K562 (cell line): ENCODE measurements around the gene MTMR12. TPM values are rescaled to one million over a fixed set of nuclear protein-coding genes. Genes with fewer than 3 reads are reported as not detected.
"Not testable (repeated sequence)": the region's sequence is repeated elsewhere in the genome, so short reads cannot be mapped to it uniquely, and the experiment has no call there.

Source experiments
- ATAC-seq: fragments of 200-7000 bp; cut with Tn5 transposase; 3 replicates; pipeline ENCODE4 v1.9.1; 2020; ENCODE audit warnings: moderate library complexity
- BruUV-seq: library from RNA; stranded (reverse); fragments of 400-500 nt; replicated peaks from 2 replicates; lab custom pipeline; 2021; lab: Mats Ljungman, UMichigan
- CTCF ChIA-PET: fragments of 300-600 bp; formaldehyde crosslinking; extraction: SDS; loops from one replicate; lab custom pipeline; 2021; ENCODE audit warnings: low intra/inter-chr PET ratio; lab: Yijun Ruan, JAX
- POLR2A ChIA-PET: fragments of 300-600, 350-650 bp; sonication (Branson Sonifier 250); formaldehyde crosslinking; extraction: SDS; loops from one replicate; lab custom pipeline; 2021; ENCODE audit warnings: antibody characterized with exemption, inconsistent platforms; lab: Yijun Ruan, JAX
- DNase-seq, 4 experiments: peaks; one replicate each; pipeline versions ENCODE4 v3.0.0 to v3.0.0-alpha.2; 2011 to 2018; ENCODE audit warnings: low spot score in 3 of 4, mixed read lengths in 3 of 4; ENCODE audit errors: extremely low read depth in 1 of 4
- FAIRE-seq: peaks from 2 replicates; lab custom pipeline; 2011; peaks lifted over from hg19 to GRCh38; lab: Jason Lieb, UNC
- H2AFZ ChIP-seq: 2 replicates; pipeline ENCODE4 v1.6.0; 2011; ENCODE audit warnings: low read depth, low read length, control low read depth, inconsistent platforms
- H3K27ac ChIP-seq: fragments of 200-600 bp; 3 replicates; pipeline ENCODE4 v1.8.0; 2011; ENCODE audit warnings: low read depth, mild to moderate bottlenecking, control low read depth, inconsistent platforms, low read length, moderate library complexity, mixed read lengths; ENCODE audit errors: extremely low read depth
- H3K27me3 ChIP-seq, 2 experiments: fragments of 300-600 bp in 1 of 2; 2 replicates in 1 of 2; 3 replicates in 1 of 2; pipeline versions ENCODE4 v1.6.0 to v1.8.0; 2011; ENCODE audit warnings: inconsistent platforms in 2 of 2, low read length in 2 of 2, mild to moderate bottlenecking in 1 of 2, mixed read lengths in 1 of 2, moderate library complexity in 1 of 2; ENCODE audit not compliant: control insufficient read depth in 2 of 2, insufficient read depth in 2 of 2
- H3K36me3 ChIP-seq: fragments of 300-600 bp; 3 replicates; pipeline ENCODE4 v1.8.0; 2011; ENCODE audit warnings: mild to moderate bottlenecking, low read length, inconsistent platforms; ENCODE audit not compliant: control insufficient read depth, insufficient read depth
- H3K4me1 ChIP-seq, 2 experiments: fragments of 200-600 bp in 1 of 2; replicated peaks in 1 of 2; 2 replicates in 1 of 2; 3 replicates in 1 of 2; pipeline versions ENCODE4 v1.5.1 to v1.8.0; 2011; ENCODE audit warnings: inconsistent platforms in 2 of 2, low read length in 2 of 2, mild to moderate bottlenecking in 1 of 2, mixed read lengths in 1 of 2, moderate library complexity in 1 of 2; ENCODE audit not compliant: control insufficient read depth in 2 of 2, insufficient read depth in 2 of 2
- H3K4me2 ChIP-seq: 2 replicates; pipeline ENCODE4 v1.6.1; 2011; ENCODE audit warnings: low read length, control low read depth, inconsistent platforms, mixed read lengths; ENCODE audit not compliant: insufficient read depth
- H3K4me3 ChIP-seq: fragments of 200-600 bp; sonication (generic), shearing (Covaris generic); 2 replicates; pipeline ENCODE4 v1.5.1; 2016; ENCODE audit warnings: control low read depth, inconsistent platforms
- H3K79me2 ChIP-seq: fragments of 200-600 bp; 3 replicates; pipeline ENCODE4 v1.8.0; 2011; ENCODE audit warnings: low read length, inconsistent platforms; ENCODE audit not compliant: control insufficient read depth, insufficient read depth
- H3K9ac ChIP-seq, 2 experiments: 2 replicates each; pipeline versions ENCODE4 v1.6.0 to v1.6.1; 2011; ENCODE audit warnings: low read depth in 2 of 2, low read length in 2 of 2, control low read depth in 1 of 2, inconsistent platforms in 1 of 2, mild to moderate bottlenecking in 1 of 2, mixed read lengths in 1 of 2; ENCODE audit not compliant: insufficient read depth in 1 of 2
- H3K9me1 ChIP-seq: one replicate; pipeline ENCODE4 v1.6.0; 2011; ENCODE audit warnings: inconsistent platforms, mild to moderate bottlenecking, low read length, moderate library complexity; ENCODE audit not compliant: control insufficient read depth, insufficient read depth
- H3K9me3 ChIP-seq: replicated peaks from 2 replicates; pipeline ENCODE4 v1.5.1; 2011; ENCODE audit warnings: low read depth, low read length, inconsistent platforms; ENCODE audit not compliant: control insufficient read depth, insufficient read depth
- H4K20me1 ChIP-seq: replicated peaks from 2 replicates; pipeline ENCODE4 v1.6.1; 2011; ENCODE audit warnings: low read length, inconsistent platforms, mixed read lengths; ENCODE audit not compliant: control insufficient read depth, insufficient read depth
- CBX3 ChIP-seq, 2 experiments: IDR thresholded peaks; 1 replicate in 1 of 2; 2 replicates in 1 of 2; pipeline ENCODE4 v1.6.1; 2012; ENCODE audit warnings: inconsistent platforms in 2 of 2, low read length in 2 of 2, borderline replicate concordance in 1 of 2, control low read depth in 1 of 2
- CC2D1A ChIP-seq: fragments of 450-650 bp; IDR thresholded peaks from 2 replicates; pipeline ENCODE4 v1.6.1; 2017; ENCODE audit warnings: mild to moderate bottlenecking
- ESRRB ChIP-seq: fragments of 250-450 bp; sonication (Bioruptor Pico); IDR thresholded peaks from 2 replicates; pipeline ENCODE4 v1.5.0; 2020; ENCODE audit warnings: mild to moderate bottlenecking, moderate library complexity, borderline replicate concordance
- FUS ChIP-seq: fragments of 200-400 bp; formaldehyde crosslinking; optimal IDR thresholded peaks from 2 replicates; pipeline ENCODE3; 2017; ENCODE audit warnings: low read depth, low read length
- HNRNPK ChIP-seq: fragments of 200-400 bp; formaldehyde crosslinking; IDR thresholded peaks from one replicate; pipeline ENCODE4 v1.6.1; 2018; ENCODE audit warnings: mild to moderate bottlenecking, low read depth, low read length; ENCODE audit not compliant: poor library complexity, severe bottlenecking
- HNRNPL ChIP-seq: fragments of 200-400 bp; formaldehyde crosslinking; IDR thresholded peaks from 2 replicates; pipeline ENCODE4 v1.6.1; 2017; ENCODE audit warnings: low read depth, mild to moderate bottlenecking, low read length
- KAT2B ChIP-seq: IDR thresholded peaks from one replicate; pipeline ENCODE4 v1.6.1; 2012; ENCODE audit warnings: low read depth, mild to moderate bottlenecking, control low read depth, inconsistent platforms, low read length, moderate library complexity
- KLF10 ChIP-seq: fragments of 250-450 bp; sonication (Bioruptor Pico); IDR thresholded peaks from 2 replicates; pipeline ENCODE4 v1.6.1; 2021; ENCODE audit warnings: matching md5 sums
- RAD21 ChIP-seq, 2 experiments: fragments of 250-450 bp in 1 of 2; fragments of 450-650 bp in 1 of 2; sonication (Bioruptor Pico) in 1 of 2; formaldehyde crosslinking in 1 of 2; IDR thresholded peaks in 1 of 2; conservative IDR thresholded peaks in 1 of 2; 2 replicates each; pipeline versions ENCODE4 v1.4.0 to v1.8.0; 2020 to 2022; ENCODE audit warnings: mild to moderate bottlenecking in 2 of 2, moderate library complexity in 1 of 2
- SRSF1 ChIP-seq: fragments of 200-400 bp; formaldehyde crosslinking; IDR thresholded peaks from 2 replicates; pipeline ENCODE4 v1.6.1; 2017; ENCODE audit warnings: mild to moderate bottlenecking, low read depth, low read length, moderate library complexity
- TRIM24 ChIP-seq, 2 experiments: fragments of 450-650 bp; IDR thresholded peaks; 2 replicates each; pipeline ENCODE4 v1.6.1; 2016
- TRIM28 ChIP-seq: fragments of 450-650 bp; IDR thresholded peaks from 2 replicates; pipeline ENCODE4 v1.6.1; 2017
- U2AF1 ChIP-seq: fragments of 200-400 bp; formaldehyde crosslinking; optimal IDR thresholded peaks from 2 replicates; pipeline ENCODE3; 2017; ENCODE audit warnings: mild to moderate bottlenecking, low read depth, low read length, moderate library complexity
- ZNF134 ChIP-seq: fragments of 250-450 bp; sonication (Bioruptor Pico); conservative IDR thresholded peaks from 2 replicates; pipeline ENCODE4 v1.4.0; 2020
- ZNF644 ChIP-seq: fragments of 200-800 bp; sonication (Bioruptor generic); IDR thresholded peaks from 2 replicates; pipeline ENCODE4 v1.6.1; 2016; ENCODE audit warnings: low read depth, missing genetic modification characterization, missing compliant biosample characterization
- ZNF75A ChIP-seq: fragments of 450-650 bp; formaldehyde crosslinking; IDR thresholded peaks from 2 replicates; pipeline ENCODE4 v1.4.0; 2020; ENCODE audit warnings: mild to moderate bottlenecking
- WGBS: fragments of 100-300 bp; shearing (Covaris generic); methylation state at CpG from one replicate; pipeline ENCODE4 v1.1.6; 2016; ENCODE audit warnings: low coverage, mixed read lengths; ENCODE audit not compliant: insufficient coverage; ENCODE audit errors: missing lambda C conversion rate; 5-methylcytosine and 5-hydroxymethylcytosine counted together
- in situ Hi-C: fragments of 300-500 bp; cut with MboI; formaldehyde crosslinking; loops from 4 replicates; pipeline ENCODE4 v1.15.0; 2018; ENCODE audit warnings: inconsistent platforms, mixed read lengths
- intact Hi-C: fragments of 100-400 bp; cut with micrococcal nuclease; formaldehyde crosslinking; loops from 2 replicates; pipeline ENCODE4 v1.14.2; 2022
- polyA plus RNA-seq, 8 experiments: library from polyadenylated mRNA; depleted of rRNA in 4 of 8; stranded (reverse) in 5 of 8; unstranded in 3 of 8; fragments of >200 nt; fragmentation: Nextera tagmentation in 2 of 8; fragmentation: Illumina TruSeq in 1 of 8; extraction: Ambion mirVana in 2 of 8; extraction: Trizol in 1 of 8; gene quantifications; 2 replicates each; pipeline versions ENCODE4 v1.2.1 to v1.2.3, GENCODE V29; 2011 to 2014; ENCODE audit warnings: inconsistent platforms in 1 of 8, missing spikeins in 1 of 8
- total RNA-seq, 7 experiments: library from RNA; depleted of rRNA in 6 of 7; stranded (reverse); fragments of >200 nt in 6 of 7; fragmentation: Illumina TruSeq in 2 of 7; extraction: Trizol in 2 of 7; gene quantifications; 2 replicates each; pipeline versions ENCODE4 v1.2.1 to v1.2.3, GENCODE V29; 2011 to 2021; ENCODE audit warnings: low replicate concordance in 1 of 7
- TF ChIP-seq, protein P1 (sequence below): sonication (generic); formaldehyde crosslinking; IDR thresholded peaks from 2 replicates; pipeline ENCODE4 v1.8.0; 2023; ENCODE audit warnings: mild to moderate bottlenecking, missing genetic modification reagents

The MTMR12 gene
- total and polyA plus RNA-seq, 9 of the 15 experiments (the other 6 are each of a cell fraction or from before 2014, with no cell fraction given) = 4.0 to 28.7 (median 17.1) TPM

DNA sequence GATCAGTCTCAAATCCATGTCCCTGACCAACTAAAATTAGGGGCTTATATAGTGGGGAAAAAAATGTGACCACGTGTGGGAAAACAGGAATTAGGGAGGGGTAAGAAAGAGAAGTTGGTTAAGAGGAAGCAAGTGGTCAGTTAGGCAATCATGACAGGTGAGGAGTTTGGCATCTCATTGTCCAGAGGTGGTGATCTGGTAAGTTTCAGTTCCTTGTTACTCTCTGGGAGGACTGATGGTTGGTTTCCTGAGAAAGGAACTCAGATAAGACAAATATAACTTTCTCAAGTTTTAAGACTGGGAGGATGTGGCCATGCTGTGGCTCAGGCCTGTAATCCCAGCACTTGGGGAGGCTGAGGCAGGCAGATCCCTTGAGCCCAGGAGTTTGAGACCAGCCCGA lies 9.0 kb upstream of the MTMR12 start:
- TF ChIP-seq TRIM28 (peak; percentile 84; the same call in 1 of the 2 replicates), ZNF75A (CRISPR knock-in tag) (0 out of 2 replicates have a peak, but pooled peaks have one; percentile 53), CBX3 (IDR thresholded peaks at IDR 0.05; ENCODE audit: borderline replicate concordance in 1 of 2, low read length in 2 of 2) (0 out of 3 replicates have a peak, but pooled peaks of 1 of the 2 experiments have one; percentile 12), TRIM24 (IDR thresholded peaks at IDR 0.05) (0 out of 4 replicates have a peak, but pooled peaks of 1 of the 2 experiments have one; percentile 35)
- H3K9me1 ChIP-seq, H3K4me3 ChIP-seq, H2AFZ ChIP-seq, FAIRE-seq, CTCF ChIA-PET, intact Hi-C loops, H3K9ac ChIP-seq, H3K36me3 ChIP-seq, H3K4me2 ChIP-seq, H3K27me3 ChIP-seq, in situ Hi-C loops, H3K27ac ChIP-seq, DNase-seq, H3K79me2 ChIP-seq, ATAC-seq, BruUV-seq, POLR2A ChIA-PET, H4K20me1 ChIP-seq, H3K9me3 ChIP-seq: not testable (repeated sequence)
- H3K4me1 ChIP-seq = peaks cover 0 to 16% of the 10 kb centered on the region in 2 experiments; a peak in 1 of 5 replicates
- WGBS = 26% methylated on average over 2 of the region's 2 CpGs

DNA sequence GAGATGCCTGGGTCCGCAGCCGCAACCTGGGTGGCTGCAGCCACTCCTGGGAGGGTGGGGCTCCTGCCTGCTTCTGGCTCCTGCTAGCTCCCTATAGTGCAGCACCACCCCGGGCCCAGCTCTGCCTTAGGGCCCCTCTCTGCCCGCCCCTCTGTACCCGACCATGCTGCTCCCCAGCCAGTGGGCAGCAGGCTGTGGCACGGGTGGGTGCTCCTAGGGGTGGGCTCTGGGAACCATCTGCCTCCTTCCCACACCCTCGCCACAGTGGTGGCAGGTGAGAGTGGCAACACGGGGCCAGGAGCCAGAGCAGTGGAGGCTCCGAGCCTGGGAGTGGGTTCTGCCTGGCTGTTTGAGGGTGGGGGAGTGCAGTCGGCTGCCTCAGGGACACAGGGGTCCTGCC lies 7.8 kb upstream of the MTMR12 start:
- BruUV-seq = no TSS peak
- no peak for ATAC-seq
- Histone ChIP-seq H3K36me3 (no peaks in the 10 kb centered on the region), H3K4me1 (peaks cover under 1 to 18% of the 10 kb centered on the region in 2 experiments; a peak in 2 of 5 replicates), H3K4me3 (no peak overlapping the region), H3K9me3 (peaks cover 3% of the 10 kb centered on the region; the same call in 1 of the 2 replicates), H2AFZ (no peak overlapping the region), H3K27me3 (no peaks in the 10 kb centered on the region), H3K9me1 (no peaks in the 10 kb centered on the region), H3K79me2 (no peaks in the 10 kb centered on the region), H3K9ac (no peak overlapping the region), H3K27ac (no peak overlapping the region), H4K20me1 (no peaks in the 10 kb centered on the region), H3K4me2 (no peak overlapping the region)
- no peak for DNase-seq
- WGBS = 32% methylated on average over 9 of the region's 10 CpGs
- CTCF ChIA-PET = interaction anchor here (0.7 kb wide), 1 partner anchor 89 kb away, joined by 3 read pairs; no protein-coding TSS in a partner anchor
- POLR2A ChIA-PET = interaction anchor here (0.6 kb wide), 2 partner anchors 22 to 150 kb away, joined by 4 to 6 read pairs; no protein-coding TSS in a partner anchor
- intact Hi-C loops = no loop called here
- in situ Hi-C loops = no loop called here
- FAIRE-seq = no peak
- TF ChIP-seq, protein P1, sequence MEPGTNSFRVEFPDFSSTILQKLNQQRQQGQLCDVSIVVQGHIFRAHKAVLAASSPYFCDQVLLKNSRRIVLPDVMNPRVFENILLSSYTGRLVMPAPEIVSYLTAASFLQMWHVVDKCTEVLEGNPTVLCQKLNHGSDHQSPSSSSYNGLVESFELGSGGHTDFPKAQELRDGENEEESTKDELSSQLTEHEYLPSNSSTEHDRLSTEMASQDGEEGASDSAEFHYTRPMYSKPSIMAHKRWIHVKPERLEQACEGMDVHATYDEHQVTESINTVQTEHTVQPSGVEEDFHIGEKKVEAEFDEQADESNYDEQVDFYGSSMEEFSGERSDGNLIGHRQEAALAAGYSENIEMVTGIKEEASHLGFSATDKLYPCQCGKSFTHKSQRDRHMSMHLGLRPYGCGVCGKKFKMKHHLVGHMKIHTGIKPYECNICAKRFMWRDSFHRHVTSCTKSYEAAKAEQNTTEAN = no peak
- TF ChIP-seq ESRRB (CRISPR knock-in tag) = no peak
- no peak for TF ChIP-seq ZNF134 (CRISPR knock-in tag)
- no peak for TF ChIP-seq U2AF1
- TF ChIP-seq KAT2B = no peak
- no peak for TF ChIP-seq ZNF644 (tag)
- TF ChIP-seq HNRNPK = no peak
- no peak for TF ChIP-seq SRSF1
- no peak for TF ChIP-seq CC2D1A
- TF ChIP-seq KLF10 (CRISPR knock-in tag) = no peak
- TF ChIP-seq RAD21 (CRISPR knock-in tag; conservative IDR thresholded peaks at IDR 0.05 in 1 of 2, IDR thresholded peaks at IDR 0.05 in 1 of 2) = no peak
- TF ChIP-seq FUS = no peak
- no peak for TF ChIP-seq HNRNPL
